ENCODE data around the gene PCK1.

DNA sequence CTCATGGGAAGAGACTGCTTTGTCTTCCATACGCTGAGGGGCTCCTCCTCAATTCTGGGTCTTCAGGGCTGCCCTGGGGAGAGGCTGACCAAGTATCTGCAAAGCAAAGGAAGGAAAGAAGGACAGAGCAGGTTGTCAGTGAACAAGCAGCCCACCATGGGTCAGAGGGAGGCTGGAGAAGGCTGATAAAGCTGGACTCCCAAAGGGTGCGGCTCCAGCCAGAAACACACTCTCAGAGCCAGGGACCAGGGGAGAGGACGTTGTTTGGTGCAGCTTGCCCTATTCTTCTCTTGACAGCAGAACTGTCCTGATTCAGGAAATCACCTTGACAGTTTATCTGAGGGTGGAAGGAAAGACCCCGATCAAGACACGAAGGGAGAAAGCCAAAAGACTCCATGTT lies 25.6 kb upstream of the PCK1 start:
- TF ChIP-seq, protein P1, sequence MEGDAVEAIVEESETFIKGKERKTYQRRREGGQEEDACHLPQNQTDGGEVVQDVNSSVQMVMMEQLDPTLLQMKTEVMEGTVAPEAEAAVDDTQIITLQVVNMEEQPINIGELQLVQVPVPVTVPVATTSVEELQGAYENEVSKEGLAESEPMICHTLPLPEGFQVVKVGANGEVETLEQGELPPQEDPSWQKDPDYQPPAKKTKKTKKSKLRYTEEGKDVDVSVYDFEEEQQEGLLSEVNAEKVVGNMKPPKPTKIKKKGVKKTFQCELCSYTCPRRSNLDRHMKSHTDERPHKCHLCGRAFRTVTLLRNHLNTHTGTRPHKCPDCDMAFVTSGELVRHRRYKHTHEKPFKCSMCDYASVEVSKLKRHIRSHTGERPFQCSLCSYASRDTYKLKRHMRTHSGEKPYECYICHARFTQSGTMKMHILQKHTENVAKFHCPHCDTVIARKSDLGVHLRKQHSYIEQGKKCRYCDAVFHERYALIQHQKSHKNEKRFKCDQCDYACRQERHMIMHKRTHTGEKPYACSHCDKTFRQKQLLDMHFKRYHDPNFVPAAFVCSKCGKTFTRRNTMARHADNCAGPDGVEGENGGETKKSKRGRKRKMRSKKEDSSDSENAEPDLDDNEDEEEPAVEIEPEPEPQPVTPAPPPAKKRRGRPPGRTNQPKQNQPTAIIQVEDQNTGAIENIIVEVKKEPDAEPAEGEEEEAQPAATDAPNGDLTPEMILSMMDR (IDR thresholded peaks at IDR 0.05) = no peak
- TF ChIP-seq POLR2A (IDR thresholded peaks at IDR 0.05) (no peak), POLR2AphosphoS5 (IDR thresholded peaks at IDR 0.05) (no peak)

All from stomach (tissue), 4 donors.